GM21723 (cell line): ENCODE measurements around the gene SLC22A17.

Source experiments
- ATAC-seq: cut with Tn5 transposase; IDR thresholded peaks from one replicate; pipeline ENCODE4 v1.9.1; 2021; ENCODE audit warnings: mild to moderate bottlenecking, moderate library complexity; ENCODE audit not compliant: unreplicated experiment

The SLC22A17 gene

DNA sequence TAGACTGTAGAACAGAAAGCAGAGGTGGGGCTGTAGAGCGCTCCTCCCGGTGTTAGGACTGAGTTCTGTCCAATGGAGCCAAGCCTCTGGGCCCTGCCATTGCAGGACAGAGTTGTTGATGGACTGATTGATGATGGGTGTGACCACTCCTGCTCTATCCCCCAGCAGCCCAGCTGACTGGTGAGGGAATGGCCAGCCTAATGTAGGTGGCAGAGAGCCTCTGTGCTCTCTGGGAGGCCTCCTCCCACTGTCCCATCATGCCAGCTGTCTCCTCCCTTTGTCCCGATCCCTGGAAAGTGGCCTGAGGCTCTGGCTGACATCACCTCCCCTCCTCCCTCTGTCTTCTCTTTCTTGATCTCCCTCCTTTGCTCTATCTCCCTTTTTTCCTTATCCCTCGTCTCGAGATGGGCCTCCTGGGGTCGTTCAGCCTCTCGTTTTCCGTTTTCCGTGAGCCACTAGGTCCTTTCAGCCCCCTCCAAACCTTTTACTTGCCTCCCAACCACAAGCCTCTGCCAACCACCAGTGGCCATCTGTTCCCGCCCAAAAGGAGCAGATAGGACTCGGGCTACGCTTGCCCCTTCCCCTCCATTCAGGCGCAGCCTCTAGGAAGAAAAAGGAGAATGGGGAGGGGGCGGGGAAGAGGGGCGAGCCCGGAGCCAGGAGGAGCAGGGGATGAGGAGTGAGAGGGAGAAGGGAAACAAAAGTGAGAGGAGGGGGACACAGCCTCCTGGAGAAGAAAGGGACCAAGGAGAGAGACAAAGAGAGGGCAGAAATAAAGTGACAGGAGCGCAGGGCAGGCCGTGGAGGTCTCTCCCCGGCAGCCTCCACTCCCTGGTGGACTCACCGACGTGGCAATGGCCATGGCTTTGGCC is 11.7 kb upstream of the SLC22A17 start:
- no peak for ATAC-seq

DNA sequence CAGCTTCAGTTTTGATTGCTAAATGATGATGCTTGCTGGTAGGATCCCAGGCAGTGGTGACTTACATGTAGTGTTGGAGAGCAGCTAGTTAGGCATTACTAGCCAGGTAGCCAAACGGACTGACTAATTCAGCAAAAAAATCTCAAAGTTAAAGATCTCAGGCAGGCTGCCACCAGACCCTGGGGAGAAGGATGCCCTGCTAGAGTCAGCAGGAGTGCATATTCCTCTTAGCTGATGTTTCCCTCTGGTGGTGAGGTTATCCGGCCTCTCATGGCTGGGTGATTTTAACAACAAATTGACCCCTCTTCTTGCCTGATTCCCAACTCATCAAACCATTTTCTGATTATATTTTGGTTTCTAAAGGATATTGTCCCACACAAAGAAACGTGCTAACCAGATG is 9.5 kb upstream of the SLC22A17 start:
- no peak for ATAC-seq

GRCh38 chr14:23361763-23362162 is 9.1 kb upstream of the SLC22A17 start:
- ATAC-seq, result no peak

GRCh38 chr14:23361320-23361719 is 8.6 kb upstream of the SLC22A17 start:
- no peak for ATAC-seq

GRCh38 chr14:23360496-23360895 is 7.8 kb upstream of the SLC22A17 start:
- ATAC-seq, result no peak

- ATAC-seq, result no peak
Measured at GRCh38 chr14:23359722-23360447, 7.2 kb upstream of the SLC22A17 start.

DNA sequence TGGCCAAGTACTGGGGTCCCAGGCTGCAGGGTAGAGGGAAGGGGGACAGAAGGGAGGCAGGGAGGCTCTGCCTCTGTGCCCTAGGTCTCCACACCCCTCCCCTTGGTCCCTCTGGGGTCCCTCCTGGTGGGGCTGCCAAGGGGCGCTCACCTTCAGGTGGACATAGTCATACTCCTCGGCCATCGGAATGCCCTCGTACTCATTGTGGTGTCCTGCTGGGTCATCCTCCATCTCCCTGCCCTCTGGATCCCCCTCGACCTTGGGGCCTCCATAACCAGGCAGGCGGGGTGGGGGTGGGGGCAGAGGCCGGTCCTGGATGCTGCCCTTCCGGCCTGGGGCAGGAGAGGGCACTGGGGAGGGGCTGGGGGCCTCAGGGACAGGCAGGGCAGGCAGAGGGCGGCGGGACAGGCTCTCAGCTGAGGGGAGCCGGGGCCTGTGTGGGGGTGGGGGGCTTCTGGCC is 6.5 kb upstream of the SLC22A17 start:
- no peak for ATAC-seq

DNA sequence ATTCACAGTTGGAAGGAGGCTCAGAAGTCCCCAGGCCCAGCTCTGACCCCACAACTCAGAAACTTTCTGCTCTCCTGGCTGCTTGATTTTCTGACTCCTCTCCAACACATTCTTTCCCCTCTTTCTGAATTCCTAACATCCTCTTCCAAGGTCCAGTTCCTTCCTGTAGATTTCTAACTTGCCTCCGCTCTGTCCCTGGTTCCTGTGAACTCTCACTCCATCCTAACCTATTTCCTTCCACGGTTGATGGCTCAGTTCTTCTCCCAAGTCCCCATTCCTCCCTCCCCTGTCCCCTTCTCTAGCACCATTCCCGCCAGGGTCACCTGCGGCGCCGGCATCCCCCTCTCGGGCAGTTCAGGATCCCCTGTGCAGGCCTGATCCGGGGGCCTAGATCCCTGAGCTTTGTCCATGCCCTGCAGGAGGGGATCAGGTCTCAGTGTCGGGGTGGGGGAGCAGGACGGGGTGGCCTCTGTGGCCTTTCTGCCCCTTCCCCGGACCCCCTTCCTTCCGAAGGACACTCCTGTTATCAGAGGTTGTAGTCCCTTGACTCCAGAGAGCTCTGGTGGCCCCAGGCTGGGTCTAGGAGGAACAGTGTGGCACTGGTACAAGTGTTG is 6.0 kb upstream of the SLC22A17 start:
- no peak for ATAC-seq

- no peak for ATAC-seq
Measured at GRCh38 chr14:23358042-23358441, 5.4 kb upstream of the SLC22A17 start.

GRCh38 chr14:23357261-23357660 is 4.6 kb upstream of the SLC22A17 start:
- ATAC-seq, result no peak

DNA sequence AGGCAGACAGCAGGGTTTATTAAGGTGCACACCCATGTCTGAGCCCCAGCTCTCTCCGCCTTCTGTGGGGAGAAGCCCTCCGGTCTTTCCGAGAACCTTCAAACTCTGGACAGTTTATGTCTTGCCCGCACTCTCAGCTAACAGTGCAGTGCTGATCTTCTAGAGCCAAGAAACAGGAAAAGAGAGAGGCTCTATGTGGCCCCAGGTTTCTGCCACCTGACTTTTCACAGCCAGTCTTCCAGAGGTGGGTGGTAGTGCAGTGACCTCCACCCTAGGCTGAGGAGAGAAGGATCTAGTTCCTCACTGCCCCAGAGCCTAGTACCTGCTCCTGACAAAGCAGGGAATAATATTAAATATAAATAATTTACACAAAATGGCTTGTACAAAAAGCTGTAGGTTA is 4.0 kb upstream of the SLC22A17 start:
- ATAC-seq, result no peak

- no peak for ATAC-seq
Measured at GRCh38 chr14:23355871-23356435, 3.3 kb upstream of the SLC22A17 start.

DNA sequence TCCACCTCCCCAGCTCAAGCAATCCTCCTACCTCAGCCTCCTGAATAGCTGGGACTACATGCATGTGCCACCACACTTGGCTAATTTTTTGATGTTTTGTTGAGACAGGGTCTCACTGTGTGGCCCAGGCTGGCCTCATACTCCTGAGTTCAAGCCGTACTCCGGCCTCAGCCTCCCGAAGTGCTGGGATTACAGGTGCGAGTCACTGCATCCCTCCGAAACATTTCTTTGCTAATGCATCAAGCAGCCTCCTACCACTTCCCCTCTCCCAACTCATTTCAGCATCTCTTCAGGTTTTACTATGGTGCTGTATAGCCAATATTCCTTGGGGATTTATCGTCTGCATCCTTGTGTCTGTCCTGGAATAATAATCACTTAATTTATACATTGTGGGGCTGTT is 2.3 kb upstream of the SLC22A17 start:
- no peak for ATAC-seq

- no peak for ATAC-seq
Measured at GRCh38 chr14:23353433-23353780, 720 bp upstream of the SLC22A17 start.

GRCh38 chr14:23351681-23352505 is 794 bp downstream of the SLC22A17 start:
- no peak for ATAC-seq

DNA sequence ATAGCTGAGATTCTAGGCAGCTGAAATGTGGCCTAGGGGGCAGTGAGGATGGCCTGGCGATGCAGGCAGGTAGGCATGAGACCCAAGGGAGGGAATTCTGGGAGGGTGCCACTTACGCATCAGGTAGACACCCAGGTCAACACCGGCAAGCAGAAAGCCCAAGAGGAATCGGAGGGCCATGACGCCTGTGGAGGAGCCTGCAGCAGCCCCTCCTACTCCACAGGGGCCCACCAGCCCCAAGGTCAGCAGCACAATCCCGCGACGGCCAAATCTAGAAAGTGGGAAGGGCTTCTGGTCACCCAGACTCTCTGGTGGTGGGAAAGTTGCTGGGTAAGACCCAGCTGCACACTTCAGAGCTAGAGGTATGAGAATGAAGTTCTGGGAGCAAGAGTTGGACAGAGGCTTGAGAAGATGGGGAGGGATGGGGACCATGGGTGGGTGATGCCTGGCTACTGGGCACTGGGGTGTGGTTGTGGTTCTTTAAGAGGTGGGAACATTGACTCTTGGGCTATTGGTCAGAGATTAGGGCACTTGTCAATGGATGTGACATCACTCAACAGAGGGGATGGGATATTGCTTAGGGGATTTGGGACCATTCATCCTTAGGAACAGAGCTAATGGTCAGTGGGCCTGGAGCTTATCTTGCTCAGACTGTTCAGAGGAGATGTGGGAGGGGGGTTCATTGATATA is 3.4 kb downstream of the SLC22A17 start:
- no peak for ATAC-seq

DNA sequence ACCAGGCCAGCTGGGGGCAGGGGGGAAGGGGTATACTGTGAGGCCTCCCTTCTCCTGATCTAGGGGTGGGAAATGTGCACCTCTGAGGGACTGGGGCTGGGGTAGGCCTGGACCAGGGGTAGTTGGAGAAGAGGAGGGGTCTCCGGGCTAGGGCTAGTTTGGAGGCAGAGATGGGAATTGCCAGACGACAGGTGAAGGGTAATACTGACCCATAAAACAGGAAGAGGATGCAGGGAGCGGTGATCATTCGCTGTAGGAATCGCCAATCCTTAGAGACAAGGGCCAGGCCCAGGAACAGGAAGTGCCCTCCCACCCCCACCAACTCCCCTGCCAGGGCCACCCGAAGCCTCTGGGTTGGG is 4.4 kb downstream of the SLC22A17 start:
- no peak for ATAC-seq

DNA sequence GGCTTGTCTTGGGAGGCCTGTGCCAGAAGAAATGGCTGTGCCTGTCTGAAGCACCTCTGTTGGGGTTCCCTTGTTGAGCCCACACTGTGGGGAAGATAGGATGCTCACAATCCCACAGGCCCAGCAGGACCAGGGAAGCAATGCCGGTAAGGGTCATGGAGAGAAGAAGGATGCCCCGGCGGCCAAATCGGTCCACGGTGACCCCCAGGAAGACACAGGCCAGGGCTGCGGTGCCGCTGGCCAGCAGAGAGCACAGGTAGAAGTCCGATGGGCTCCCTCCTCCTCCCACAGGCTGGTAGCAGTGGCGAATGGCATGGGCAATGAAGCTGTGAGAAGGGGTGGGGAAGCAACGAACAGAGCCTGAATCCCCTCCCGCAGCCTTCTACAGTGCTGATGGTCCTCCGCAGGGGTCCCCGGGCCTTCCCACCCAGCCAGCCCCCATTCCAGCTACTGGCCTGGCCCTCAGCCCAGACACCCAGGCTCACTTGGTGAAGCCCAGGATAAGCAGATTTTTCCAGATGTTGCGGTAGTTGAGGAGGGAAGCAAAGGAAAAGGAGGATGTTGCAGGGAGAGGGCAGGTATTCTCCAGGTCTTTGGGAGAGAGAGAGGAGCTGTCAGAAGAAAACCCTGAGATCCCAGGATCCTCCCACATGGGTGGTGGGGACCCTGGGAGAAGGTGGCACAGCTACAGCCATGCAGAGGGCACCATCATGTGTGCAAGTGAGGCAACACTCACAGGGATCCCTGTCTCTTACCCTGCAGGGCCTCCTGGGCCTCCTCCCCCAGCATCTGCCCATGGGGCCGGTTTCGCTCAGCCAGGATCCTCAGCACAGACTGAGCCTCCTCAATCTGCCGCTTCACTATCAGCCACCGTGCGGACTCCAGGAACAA is 5.0 kb downstream of the SLC22A17 start:
- ATAC-seq, result no peak
